ENCODE measurements around the gene IVD.

DNA sequence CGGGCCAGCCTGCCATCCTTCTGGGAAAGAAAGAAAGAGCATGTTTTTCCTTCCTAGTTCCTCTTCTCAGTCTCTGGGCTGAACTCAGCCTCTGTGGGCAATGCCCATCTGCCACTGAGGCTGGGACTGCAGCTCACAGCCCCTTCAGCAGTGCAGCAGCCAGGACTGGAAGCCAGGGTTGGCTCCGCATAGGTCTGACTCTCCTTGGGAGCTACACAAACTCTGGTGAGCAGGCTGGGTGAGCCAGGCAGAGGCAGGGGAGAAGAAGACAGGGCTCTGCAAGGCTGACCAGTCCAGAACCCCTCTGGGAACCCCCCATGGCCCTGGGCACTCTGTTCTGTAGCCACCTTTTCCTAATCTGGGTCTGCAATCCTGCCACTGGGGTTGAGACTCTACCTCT is 44.0 kb upstream of the IVD start:
- TF ChIP-seq, protein P1, sequence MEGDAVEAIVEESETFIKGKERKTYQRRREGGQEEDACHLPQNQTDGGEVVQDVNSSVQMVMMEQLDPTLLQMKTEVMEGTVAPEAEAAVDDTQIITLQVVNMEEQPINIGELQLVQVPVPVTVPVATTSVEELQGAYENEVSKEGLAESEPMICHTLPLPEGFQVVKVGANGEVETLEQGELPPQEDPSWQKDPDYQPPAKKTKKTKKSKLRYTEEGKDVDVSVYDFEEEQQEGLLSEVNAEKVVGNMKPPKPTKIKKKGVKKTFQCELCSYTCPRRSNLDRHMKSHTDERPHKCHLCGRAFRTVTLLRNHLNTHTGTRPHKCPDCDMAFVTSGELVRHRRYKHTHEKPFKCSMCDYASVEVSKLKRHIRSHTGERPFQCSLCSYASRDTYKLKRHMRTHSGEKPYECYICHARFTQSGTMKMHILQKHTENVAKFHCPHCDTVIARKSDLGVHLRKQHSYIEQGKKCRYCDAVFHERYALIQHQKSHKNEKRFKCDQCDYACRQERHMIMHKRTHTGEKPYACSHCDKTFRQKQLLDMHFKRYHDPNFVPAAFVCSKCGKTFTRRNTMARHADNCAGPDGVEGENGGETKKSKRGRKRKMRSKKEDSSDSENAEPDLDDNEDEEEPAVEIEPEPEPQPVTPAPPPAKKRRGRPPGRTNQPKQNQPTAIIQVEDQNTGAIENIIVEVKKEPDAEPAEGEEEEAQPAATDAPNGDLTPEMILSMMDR (IDR thresholded peaks at IDR 0.05), result no peak
- no peak for TF ChIP-seq POLR2A (IDR thresholded peaks at IDR 0.05)
